Ovary (tissue), 9 donors: ENCODE results near the gene CPSF4. TPM values are rescaled to one million over a fixed set of nuclear protein-coding genes. Genes with fewer than 3 reads are reported as not detected.
A peak's percentile ranks its signal among the peaks of the same experiment; 100 is the strongest.

ENCODE experiments used
- DNase-seq, 5 donors: peaks; one replicate each; pipeline ENCODE4 v3.0.0-alpha.2; 2019 to 2020
- H3K27ac ChIP-seq, 2 donors: fragments of 200-600 bp; one replicate each; pipeline versions ENCODE4 v1.5.1 to v1.8.0; 2019 to 2022
- H3K27me3 ChIP-seq: fragments of 200-600 bp; one replicate; pipeline ENCODE4 v1.8.0; 2022
- H3K36me3 ChIP-seq: fragments of 200-600 bp; sonication (generic); one replicate; pipeline ENCODE4 v1.5.1; 2019
- H3K4me1 ChIP-seq: one replicate; pipeline ENCODE4 v1.8.1; 2013; ENCODE audit warnings: mild to moderate bottlenecking, moderate library complexity; ENCODE audit not compliant: insufficient read depth
- H3K4me3 ChIP-seq: fragments of 200-600 bp; sonication (generic); one replicate; pipeline ENCODE4 v1.5.1; 2017
- H3K9me3 ChIP-seq, 2 donors: fragments of 200-600 bp in 1 of 2; sonication (generic) in 1 of 2; one replicate each; pipeline versions ENCODE4 v1.5.1 to v1.8.1; 2013 to 2019; ENCODE audit warnings: mild to moderate bottlenecking in 1 of 2, moderate library complexity in 1 of 2
- EP300 ChIP-seq: sonication (generic); formaldehyde crosslinking; IDR thresholded peaks from one replicate; pipeline ENCODE4 v1.6.1; 2017; ENCODE audit warnings: antibody characterized with exemption
- POLR2A ChIP-seq: fragments of 450-650 bp; IDR thresholded peaks from one replicate; pipeline ENCODE4 v1.6.1; 2017; ENCODE audit warnings: antibody characterized with exemption, mild to moderate bottlenecking, moderate library complexity
- WGBS, 3 donors: extraction: QIAGEN DNeasy Blood & Tissue Kit in 1 of 3; methylation state at CpG; one replicate each; pipeline versions ENCODE4 v1.1.5 to v1.1.7; 2013 to 2017; 5-methylcytosine and 5-hydroxymethylcytosine counted together
- intact Hi-C, 4 donors: fragments of 100-400 bp; cut with DNase I; formaldehyde crosslinking; loops; one replicate each; pipeline versions ENCODE4 v1.11.0 to v1.15.1; 2022 to 2023
- polyA plus RNA-seq, 2 donors: library from polyadenylated mRNA; stranded (reverse); fragments of 200-250 nt in 1 of 2; fragments of 350-450 nt in 1 of 2; fragmentation: Illumina TruSeq in 1 of 2; extraction: RNeasy Lipid Tissue Mini Kit (QIAGEN cat#74804) in 1 of 2; gene quantifications; one replicate each; pipeline ENCODE4 v1.2.3, GENCODE V29; 2013 to 2014
- total RNA-seq, 7 donors: library from RNA; depleted of rRNA in 2 of 7; stranded (reverse); fragments of >200 nt in 2 of 7; fragmentation: NEBNext Ultra II Directional in 3 of 7; extraction: Animal tissue kit (Norgen Biotek cat#: 25700) in 3 of 7; gene quantifications; one replicate each; pipeline versions ENCODE4 v1.1.0 to v1.2.4, GENCODE V29; 2016 to 2023
- TF ChIP-seq, protein P1 (sequence below), 3 donors: fragments of 450-650 bp in 2 of 3; fragments of 200-600 bp in 1 of 3; IDR thresholded peaks; one replicate each; pipeline versions ENCODE4 v1.5.1 to v1.8.0; 2016 to 2022; ENCODE audit warnings: antibody characterized with exemption in 3 of 3, mild to moderate bottlenecking in 1 of 3
- donor health status: DM: no; HTN: no; CAD: no; lungs with moderate emphysema.
- donor health status: DM: no; HTN: no; CAD: no.
- donor health status: Bipolar disorder and iron deficiency.
- donor health status: DM: yes; HTN: yes; CAD: no.
- donor health status: DM: no; HTN: no; CAD: no.
- donor health status: DM: yes; HTN: yes; CAD: no.

The CPSF4 gene
- total and polyA plus RNA-seq, 9 donors: 10.7 to 40.9 (median 32.9) TPM

DNA sequence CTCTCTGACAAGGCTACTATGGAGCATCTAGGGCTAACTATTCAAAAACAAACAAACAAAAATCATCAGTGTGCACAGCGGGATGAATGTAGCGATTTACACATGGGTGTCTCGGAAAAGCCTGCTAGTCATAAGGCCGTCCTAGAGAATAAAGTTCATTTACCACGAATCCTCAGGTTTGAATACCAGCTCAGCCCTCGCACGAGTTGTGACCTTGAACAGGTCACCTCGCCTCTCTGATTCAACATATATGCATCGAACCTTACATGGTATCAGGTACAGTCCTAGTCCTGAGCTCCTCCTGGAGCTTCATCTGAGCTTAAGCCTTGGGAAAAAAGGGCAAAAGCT is 26.7 kb downstream of the CPSF4 start:
- no peaks in the 10 kb centered on the region for H3K27me3 ChIP-seq
- peak overlapping the region; percentile 95 for H3K4me3 ChIP-seq
- intact Hi-C loops: no loop called here
- H3K9me3 ChIP-seq: no peaks in the 10 kb centered on the region
- WGBS, 3 donors: 2 to 8% (median 2%) methylated on average over 9 of the region's 9 CpGs
- H3K27ac ChIP-seq: peak overlapping the region; percentile 41 to 58
- DNase-seq: no peak
- H3K36me3 ChIP-seq: no peaks in the 10 kb centered on the region
- TF ChIP-seq EP300 (no peak), POLR2A (no peak)
- TF ChIP-seq, protein P1, sequence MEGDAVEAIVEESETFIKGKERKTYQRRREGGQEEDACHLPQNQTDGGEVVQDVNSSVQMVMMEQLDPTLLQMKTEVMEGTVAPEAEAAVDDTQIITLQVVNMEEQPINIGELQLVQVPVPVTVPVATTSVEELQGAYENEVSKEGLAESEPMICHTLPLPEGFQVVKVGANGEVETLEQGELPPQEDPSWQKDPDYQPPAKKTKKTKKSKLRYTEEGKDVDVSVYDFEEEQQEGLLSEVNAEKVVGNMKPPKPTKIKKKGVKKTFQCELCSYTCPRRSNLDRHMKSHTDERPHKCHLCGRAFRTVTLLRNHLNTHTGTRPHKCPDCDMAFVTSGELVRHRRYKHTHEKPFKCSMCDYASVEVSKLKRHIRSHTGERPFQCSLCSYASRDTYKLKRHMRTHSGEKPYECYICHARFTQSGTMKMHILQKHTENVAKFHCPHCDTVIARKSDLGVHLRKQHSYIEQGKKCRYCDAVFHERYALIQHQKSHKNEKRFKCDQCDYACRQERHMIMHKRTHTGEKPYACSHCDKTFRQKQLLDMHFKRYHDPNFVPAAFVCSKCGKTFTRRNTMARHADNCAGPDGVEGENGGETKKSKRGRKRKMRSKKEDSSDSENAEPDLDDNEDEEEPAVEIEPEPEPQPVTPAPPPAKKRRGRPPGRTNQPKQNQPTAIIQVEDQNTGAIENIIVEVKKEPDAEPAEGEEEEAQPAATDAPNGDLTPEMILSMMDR (IDR thresholded peaks at IDR 0.05): no peak
- peaks cover 5% of the 10 kb centered on the region for H3K4me1 ChIP-seq

DNA sequence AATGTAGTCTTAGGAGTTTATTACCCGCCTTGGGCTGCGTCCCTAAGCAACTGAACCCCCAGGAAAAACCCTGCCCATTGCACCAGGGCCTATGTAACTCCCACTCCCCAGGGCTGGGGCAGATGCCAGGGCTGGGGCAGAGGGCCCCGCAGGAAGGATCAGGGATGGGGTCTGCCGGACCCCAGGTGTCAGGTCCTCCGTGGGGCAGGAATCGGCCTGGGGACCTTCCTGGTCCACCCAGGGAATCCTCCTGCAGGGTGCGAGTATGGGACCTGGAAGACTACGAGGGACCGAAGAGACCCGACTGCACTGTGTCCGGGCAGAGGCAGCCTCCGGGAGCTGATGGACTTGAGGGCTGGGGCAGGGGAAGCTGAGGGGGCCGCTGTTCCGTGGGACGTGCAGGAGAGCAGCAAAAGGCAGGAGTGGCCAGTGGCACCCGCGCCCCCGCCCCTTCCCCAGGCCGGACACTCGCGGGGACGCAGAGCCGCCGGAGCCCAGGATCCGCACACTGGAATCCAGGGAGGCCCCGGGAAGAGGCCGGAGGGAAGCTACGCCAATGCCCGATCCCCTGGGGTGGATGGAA is 29.7 kb downstream of the CPSF4 start:
- intact Hi-C loops: no loop called here
- 86 to 89% (median 89%) methylated on average over 29 of the region's 29 CpGs for WGBS, 3 donors
- TF ChIP-seq POLR2A (no peak), EP300 (no peak)
- TF ChIP-seq, protein P1 (IDR thresholded peaks at IDR 0.05): no peak
- no peak overlapping the region for H3K27ac ChIP-seq
- peaks cover 8% of the 10 kb centered on the region for H3K4me1 ChIP-seq
- H3K36me3 ChIP-seq: no peaks in the 10 kb centered on the region
- no peak overlapping the region for H3K4me3 ChIP-seq
- no peak for DNase-seq
- H3K27me3 ChIP-seq: no peaks in the 10 kb centered on the region
- H3K9me3 ChIP-seq: no peaks in the 10 kb centered on the region

DNA sequence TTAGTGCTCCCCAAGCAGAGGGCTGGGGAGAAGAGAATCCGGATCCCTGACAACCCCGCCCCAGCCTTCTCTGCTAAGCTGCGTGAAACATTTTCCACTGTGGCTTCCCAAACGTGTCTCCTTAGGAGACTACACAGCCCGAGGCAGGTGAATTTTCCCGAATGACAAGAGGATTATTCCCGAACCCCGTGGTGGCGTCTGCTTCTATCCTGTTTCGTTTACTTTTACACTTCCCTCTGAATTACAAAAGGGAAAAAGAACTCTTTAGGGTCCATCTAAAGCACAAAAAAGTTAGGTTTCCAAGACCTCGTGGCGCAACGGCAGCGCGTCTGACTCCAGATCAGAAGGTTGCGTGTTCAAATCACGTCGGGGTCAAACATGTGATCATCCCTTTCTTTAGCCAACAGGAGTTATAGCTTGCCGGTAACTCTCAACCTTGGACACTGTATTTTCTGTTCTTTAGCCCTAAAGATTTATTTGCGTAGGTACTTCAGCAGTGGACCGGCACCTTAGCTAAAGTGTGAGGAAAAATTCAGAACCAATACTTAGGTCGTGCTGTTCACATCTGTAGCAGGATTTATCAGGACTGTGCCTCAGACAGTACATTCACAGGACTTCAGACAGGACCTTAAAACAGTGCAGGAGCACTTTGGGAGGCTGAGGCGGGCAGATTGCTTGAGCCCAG is 30.8 kb downstream of the CPSF4 start:
- intact Hi-C loops: no loop called here
- H3K27me3 ChIP-seq: no peaks in the 10 kb centered on the region
- no peak overlapping the region for H3K4me3 ChIP-seq
- no peaks in the 10 kb centered on the region for H3K36me3 ChIP-seq
- no peak overlapping the region for H3K27ac ChIP-seq
- H3K4me1 ChIP-seq: peaks cover 11% of the 10 kb centered on the region
- 37 to 40% (median 37%) methylated on average over 23 of the region's 23 CpGs for WGBS, 3 donors
- TF ChIP-seq POLR2A (no peak), EP300 (no peak)
- TF ChIP-seq, protein P1 (IDR thresholded peaks at IDR 0.05): no peak
- H3K9me3 ChIP-seq: no peaks in the 10 kb centered on the region
- DNase-seq: no peak

DNA sequence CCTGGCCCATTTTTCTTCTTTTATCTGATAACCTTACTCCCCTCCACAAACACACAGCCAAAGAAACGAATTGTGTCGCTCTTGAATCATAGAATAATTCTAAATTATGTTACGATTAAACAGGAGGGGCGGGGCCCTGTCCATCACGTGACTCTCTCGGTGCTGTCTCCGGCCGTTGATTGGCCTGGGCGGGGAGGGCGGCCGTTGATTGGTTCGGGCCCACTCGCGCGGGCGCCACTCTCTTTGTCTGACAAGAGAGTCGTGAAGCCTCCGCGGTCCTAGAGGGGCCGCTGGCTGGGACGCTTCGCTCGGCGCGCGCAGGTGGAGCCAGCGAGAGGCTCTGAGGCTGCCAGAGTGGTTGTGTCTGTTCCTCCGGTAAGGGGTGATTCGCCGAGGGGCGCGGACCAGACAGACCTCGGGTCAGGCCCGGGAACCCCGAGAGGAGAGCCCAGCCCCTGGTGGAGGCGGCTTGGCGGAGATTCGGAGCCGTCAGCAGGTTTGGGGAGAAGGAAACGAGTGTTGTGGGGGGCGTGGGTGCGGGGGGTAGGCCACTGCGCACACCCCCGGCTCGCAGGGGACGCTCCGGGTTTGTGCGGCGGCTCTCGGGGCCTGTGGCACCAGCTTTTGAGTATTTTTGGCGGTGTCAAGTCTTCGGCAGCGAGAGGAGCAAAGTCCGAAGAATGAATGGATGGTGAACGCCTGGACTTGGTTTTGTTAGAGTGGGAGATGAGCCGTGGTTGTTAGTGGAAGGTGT is 34.0 kb downstream of the CPSF4 start, which contains the start of gene ZNF789:
Gene ZNF789, plus strand, starts transcription at position 330 of the 754 bp plus-strand sequence. CDS start 3,567 bp downstream, outside the sequence.
- Histone ChIP-seq H3K4me3 (peak within 1 kb of the TSS; percentile 77), H3K4me1 (peaks cover 6% of the 10 kb centered on the region), H3K36me3 (no peaks in the 10 kb centered on the region), H3K27ac (peak within 1 kb of the TSS; percentile 6 to 18), H3K27me3 (no peaks in the 10 kb centered on the region), H3K9me3 (no peaks in the 10 kb centered on the region)
- intact Hi-C loops: no loop called here
- no peak for TF ChIP-seq POLR2A
- TF ChIP-seq, protein P1 (IDR thresholded peaks at IDR 0.05): peak in 1 of 3 donors; percentile 18
- WGBS, 3 donors: 1% methylated on average over 56 of the region's 56 CpGs
- peak; percentile 96 to 98 (median 97) for DNase-seq
